Measurements from ENCODE around the gene PPP1R9B.

PPP1R9B gene

DNA sequence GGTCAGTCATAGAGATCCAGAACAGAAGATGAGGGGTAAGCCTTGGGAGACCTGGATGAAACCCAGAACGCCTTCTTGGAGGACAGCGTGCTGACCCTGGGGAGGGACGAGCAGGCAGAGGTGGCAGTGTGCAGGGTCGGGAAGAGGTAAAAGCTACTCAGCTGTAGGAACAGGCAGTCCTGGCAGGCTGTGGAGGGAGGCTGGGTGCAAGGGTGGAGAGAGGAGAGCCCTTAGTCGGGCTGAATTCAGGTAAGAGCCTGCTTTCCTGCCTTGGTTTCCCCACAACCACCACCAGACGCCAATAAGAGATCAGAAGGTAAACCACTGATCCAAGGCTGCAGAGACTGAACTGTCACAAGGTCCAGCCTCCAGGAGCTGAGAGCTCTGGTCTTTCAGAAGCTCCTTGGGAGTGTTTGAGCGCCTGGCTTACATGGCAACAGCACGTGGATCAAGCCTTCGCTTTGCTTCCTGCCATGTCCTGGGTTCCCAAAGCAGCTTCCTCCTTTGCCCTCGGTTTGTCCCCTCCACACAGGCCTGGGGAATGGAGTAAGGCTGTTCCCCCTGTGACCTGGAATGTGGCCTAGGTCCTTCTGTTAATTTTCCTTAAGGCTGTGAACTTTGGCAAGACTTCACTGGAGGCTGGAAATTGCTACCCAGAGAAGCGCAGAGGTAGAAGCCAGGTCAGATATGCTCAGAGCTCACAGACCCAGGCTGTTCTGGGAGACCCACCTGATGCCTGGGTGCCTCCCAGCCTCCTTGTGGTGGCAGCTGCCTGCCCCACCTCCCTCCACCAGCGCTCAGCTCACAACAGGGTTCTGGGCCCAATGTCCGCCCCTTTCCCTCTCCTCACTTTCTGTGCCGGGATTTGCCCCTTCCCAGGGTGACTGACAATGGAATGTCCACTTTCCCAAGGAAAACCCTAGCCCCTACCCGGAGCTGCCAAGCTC lies 59.2 kb downstream of the PPP1R9B start:
- DNase-seq (ENCODE audit: low spot score), result no peak

DNA sequence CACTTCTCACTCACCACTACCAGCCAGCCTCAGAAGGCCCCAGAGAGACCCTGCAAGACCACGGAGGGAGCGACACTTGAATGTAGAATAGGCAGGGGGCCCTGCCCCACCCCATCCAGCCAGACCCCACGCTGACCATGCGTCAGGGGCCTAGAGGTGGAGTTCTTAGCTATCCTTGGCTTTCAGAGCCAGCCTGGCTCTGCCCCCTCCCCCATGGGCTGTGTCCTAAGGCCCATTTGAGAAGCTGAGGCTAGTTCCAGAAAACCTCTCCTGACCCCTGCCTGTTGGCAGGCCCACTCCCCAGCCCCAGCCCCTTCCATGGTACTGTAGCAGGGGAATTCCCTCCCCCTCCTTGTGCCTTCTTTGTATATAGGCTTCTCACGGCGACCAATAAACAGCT lies 60.4 kb downstream of the PPP1R9B start:
- DNase-seq (ENCODE audit: low spot score), result no peak

- DNase-seq (ENCODE audit: low spot score), result no peak
These were observed 61.3 kb downstream of the PPP1R9B start for GRCh38 chr17:50088952-50089825.

- DNase-seq (ENCODE audit: low spot score), result no peak
These were observed 62.5 kb downstream of the PPP1R9B start for GRCh38 chr17:50087912-50088405.

DNA sequence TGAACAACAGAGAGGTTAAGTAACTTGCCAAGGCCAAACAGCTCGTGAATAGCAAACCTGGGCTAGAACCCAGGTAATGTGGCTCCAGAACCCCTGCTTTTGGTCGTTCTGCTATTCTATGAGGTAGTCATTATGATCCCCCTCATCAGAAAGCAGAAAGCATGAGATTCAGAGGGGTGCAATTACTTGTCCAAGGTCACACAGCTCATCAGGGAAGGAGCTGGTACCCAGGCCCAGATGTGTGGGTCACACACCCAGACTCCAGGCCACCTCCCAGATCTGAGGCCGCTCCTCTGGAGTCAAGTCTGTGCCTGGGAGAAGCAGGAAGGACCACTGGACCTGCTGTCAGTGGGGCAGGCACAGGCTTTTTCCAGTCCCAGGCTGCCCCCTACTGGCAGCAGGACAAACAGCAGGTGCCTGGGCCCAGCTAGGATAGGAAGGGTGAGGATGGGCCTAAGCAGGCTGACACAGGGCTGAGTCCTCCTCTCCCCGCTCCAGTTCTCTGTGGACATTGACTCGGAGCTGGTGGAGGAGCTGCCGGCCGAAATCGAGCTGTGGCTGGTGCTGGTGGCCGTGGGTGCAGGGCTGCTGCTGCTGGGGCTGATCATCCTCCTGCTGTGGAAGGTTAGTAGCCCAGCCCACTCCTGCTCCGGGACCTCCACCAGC lies 63.1 kb downstream of the PPP1R9B start:
- DNase-seq (ENCODE audit: low spot score), result peak; percentile 90

Data from AG08396 (cell line).